NCI-H128 (cell line): ENCODE measurements around the gene IRF8.
"Not testable (repeated sequence)": the region's sequence is repeated elsewhere in the genome, so short reads cannot be mapped to it uniquely, and the experiment has no call there.

Experiments
- DNase-seq: peaks from one replicate; lab custom pipeline; 2025; ENCODE audit not compliant: unreplicated experiment; lab: John Stamatoyannopoulos, UW

Gene IRF8

DNA sequence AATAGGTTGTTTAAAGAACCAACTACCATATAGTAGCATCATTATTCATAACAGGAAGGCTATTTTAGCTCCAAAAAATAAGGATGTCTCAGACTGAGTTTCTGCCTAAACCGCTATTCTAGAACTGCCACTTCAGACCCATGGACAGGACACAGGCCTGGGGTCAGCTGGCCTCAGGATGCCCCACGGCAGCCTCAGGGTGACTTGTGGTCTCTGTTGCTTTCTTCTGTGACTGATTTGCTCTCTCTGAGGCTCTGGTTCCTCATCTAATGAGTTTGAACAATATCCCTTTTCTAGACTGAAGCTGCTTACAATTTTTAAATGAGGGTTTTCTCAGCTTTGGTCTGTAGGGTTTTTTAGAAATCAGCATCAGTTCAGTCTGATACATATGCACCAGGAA is 31.8 kb upstream of the IRF8 start:
- no peak for DNase-seq

DNA sequence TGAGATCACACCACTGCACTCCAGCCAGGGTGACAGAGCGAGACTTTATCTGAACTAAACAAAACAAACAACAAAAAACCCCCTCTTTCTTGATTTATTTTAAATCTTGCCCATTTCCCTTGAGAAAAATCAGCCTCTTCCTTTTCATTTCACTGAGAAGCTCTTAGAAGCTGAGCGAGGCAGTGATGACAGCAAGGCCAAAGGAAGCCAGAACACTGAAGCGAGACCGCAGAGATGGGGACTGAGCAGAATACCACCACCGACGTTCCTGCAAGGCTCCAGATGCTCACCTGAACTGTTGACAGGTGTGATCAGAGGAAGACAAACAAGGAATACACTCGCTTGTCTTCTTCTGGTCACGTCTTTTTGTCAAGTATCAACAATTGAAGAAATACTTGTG is 30.5 kb upstream of the IRF8 start:
- DNase-seq = no peak

- no peak for DNase-seq
These were observed 29.8 kb upstream of the IRF8 start for GRCh38 chr16:85869206-85869605.

- DNase-seq = no peak
These were observed 29.0 kb upstream of the IRF8 start for GRCh38 chr16:85869785-85870558.

DNA sequence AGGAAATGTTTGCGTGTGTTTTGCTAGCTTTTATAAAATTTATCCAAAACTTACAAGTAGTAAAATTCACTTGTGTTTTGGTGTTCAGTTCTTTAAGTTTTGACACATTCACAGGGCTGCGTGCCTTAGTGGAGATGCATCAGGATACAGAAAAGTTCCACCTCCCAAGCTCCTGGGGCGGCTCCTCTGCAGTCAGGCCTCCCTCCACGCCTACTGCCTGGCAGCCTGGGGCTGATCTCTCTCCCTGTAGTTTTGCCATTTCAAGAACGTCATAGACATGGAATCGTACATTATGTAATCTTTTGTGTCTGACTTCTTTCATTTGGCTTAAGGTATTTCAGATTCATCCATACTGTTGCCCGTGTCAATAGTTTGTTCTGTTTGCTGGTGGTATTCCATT is 27.2 kb upstream of the IRF8 start:
- DNase-seq = no peak

GRCh38 chr16:85872734-85873133 is 26.2 kb upstream of the IRF8 start:
- DNase-seq = no peak

- DNase-seq = no peak
These were observed 25.8 kb upstream of the IRF8 start for GRCh38 chr16:85873153-85873552.

- not testable (repeated sequence) for DNase-seq
These were observed 24.9 kb upstream of the IRF8 start for GRCh38 chr16:85874031-85874430.

DNA sequence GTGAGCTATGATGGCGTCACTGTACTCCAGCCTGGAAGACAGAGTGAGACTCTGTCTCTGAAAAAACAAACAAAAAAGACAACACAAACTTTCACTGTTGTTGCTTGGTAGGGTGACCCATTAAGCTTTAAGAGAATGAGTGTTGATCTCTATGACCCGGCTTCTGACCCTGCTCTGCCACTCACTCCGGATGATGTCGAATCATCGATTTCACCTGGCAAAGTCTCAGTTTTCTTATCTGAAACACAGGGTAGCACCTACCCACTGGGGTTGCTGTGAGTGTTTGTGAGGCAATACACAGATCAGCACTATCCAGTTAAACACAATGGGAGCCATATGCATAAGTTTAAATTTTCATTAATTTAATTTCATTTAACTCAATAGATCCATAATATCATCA is 20.6 kb upstream of the IRF8 start:
- DNase-seq = no peak

- DNase-seq = no peak
These were observed 20.1 kb upstream of the IRF8 start for GRCh38 chr16:85878875-85879274.

GRCh38 chr16:85879549-85879948 is 19.4 kb upstream of the IRF8 start:
- DNase-seq = no peak

- DNase-seq = no peak
These were observed 18.8 kb upstream of the IRF8 start for GRCh38 chr16:85879975-85880831.

GRCh38 chr16:85880861-85881260 is 18.1 kb upstream of the IRF8 start:
- no peak for DNase-seq

DNA sequence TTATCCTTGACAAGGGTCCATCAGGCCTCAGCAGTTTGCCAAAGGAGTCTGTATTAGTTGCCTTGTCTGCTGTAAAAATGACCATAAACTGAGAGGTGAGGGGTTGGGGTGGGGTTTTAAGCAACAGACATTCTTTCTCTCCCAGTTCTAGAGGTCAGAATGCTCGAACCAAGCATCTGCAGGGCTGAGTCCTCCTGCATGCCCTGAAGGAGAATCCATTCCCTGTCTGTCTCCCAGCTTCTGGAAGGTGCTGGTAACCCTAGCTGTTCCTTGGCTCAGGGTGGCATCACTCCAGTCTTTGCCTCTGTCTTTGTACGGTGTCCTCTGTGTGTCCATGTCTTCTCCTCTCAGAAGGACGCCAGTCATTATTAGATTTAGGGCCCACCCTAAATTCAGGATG is 17.5 kb upstream of the IRF8 start:
- no peak for DNase-seq

DNA sequence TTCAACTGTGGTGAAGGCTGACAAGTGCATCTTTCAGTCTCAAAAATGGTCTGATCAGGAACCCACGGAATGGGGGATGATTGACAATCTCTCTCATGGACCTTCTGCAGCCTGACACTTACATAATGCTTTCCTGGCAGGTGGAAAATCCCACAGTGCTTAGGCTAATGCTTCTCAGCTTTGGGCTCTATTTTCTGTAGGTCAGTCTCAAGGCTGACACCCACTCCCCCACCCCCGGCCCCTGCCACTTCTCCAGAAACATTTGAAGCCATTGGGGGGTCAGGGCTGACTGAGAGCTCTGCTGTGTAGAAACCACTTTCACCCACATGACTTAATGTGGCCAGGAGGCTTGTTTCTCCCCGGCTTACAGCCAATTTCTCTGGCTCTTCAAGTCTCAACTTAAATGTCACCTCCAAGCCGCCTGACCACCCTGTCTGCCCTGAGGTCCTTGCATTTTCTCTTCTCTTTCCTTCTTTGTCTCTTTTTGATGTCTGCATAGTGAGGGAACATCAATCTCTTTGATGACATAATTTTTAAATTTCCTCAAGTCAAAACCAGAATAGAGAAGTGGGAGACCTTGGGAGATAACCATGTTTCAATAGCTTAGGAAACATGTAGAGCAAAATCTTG is 16.7 kb upstream of the IRF8 start:
- no peak for DNase-seq

GRCh38 chr16:85883813-85884212 is 15.1 kb upstream of the IRF8 start:
- no peak for DNase-seq

- DNase-seq = no peak
These were observed 14.0 kb upstream of the IRF8 start for GRCh38 chr16:85884808-85885463.

GRCh38 chr16:85885537-85885936 is 13.4 kb upstream of the IRF8 start:
- no peak for DNase-seq

DNA sequence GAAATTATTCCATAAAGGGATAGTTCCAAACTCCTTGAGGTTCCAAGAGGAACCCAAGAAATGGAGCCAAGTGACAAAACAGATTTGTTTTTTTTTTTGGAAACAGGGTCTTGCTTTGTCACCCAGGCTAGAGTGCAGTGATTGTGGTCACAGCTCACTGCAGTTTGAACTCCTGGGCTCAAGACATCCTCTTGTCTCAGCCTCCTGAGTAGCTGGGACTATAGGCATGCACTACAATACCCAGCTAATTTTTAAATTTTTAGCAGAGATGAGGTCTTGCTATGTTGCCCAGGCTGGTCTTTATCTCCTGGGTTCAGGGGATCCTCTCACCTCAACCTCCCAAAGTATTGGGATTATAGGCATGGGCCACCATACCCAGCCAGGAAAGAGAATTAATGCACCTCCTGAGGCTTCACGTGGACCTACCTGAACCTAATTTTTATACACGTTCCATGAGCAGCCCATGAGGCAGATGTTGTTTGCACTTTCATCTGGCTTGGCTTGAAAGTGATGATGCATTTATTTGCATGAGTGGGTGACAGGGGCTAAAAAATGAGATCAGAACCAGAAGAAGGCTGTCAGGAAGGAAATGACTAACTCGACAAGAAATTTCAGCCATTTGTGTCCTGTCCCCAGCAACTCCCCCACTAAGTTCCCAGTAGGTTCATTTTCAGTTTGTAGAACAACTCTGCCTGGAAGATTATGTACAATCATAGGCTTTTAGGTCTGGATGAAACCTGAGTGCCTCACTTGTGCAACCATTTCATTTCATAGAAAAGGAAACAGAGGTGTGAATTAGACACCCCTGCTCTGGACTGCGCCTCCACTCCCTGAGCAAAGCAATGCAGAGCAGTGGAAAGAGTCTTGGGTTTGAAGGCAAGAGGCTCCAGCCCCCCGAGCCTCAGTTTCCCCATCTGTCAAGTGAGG is 10.3 kb upstream of the IRF8 start:
- no peak for DNase-seq

DNA sequence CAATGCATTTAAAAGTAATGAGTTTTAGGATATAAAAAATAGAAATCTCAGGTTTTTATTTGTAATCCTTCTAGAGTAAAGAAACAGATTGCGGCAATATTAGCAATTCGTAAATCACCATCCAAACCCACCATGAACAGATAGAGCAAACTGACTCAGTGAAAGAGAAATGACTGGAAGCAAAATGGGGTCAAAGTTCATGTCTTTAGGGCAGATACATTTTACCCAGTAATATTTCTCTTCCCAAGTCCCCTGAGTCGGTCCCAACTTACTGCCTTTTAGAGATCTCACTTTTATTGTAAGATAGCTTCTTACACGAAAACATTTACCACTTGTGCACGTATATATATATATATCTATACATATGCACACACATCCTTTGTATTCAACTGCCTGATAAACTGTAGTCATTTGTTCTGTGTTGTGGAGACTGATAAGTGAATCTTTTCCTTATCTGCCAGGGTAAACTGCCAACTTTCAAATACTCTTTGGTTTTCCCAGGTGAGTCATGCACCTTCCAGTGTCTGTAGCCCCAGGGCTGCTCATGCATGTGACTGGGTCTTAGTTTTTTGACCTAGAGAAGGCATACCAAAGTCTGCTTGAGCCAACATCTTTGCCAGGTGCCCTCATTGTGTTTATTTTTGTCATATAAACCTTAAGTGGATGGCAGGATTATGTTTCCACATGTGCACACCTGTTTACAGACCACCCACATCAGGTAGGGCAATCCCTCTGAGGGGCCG is 7.8 kb upstream of the IRF8 start:
- no peak for DNase-seq
